Activated CD4-positive, alpha-beta T cell treated with anti-CD3 and anti-CD28 coated beads for 1 hour (primary cell): Measurements from ENCODE around the gene FOXO1.

Source experiments
- DNase-seq: peaks from one replicate; pipeline ENCODE4 v3.0.0-alpha.2; 2020

Gene FOXO1

DNA sequence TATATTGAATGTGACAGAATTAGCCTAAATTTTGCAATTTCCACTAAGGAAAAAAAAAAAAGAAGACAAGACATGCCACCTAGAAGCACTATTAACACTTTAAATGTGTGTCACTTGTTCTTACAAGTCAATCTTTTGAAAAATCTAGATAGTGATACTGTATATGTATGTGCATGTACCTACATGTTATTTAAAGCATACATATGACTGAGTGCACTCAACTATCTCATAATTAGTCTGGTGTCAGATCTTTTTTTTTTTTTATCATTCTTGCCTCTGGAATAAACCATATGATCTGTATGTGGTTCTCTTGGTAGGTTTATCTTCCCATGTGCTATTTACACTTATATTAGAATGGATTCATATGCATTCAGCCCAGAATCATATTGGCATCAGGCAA is 62.3 kb downstream of the FOXO1 start:
- no peak for DNase-seq

DNA sequence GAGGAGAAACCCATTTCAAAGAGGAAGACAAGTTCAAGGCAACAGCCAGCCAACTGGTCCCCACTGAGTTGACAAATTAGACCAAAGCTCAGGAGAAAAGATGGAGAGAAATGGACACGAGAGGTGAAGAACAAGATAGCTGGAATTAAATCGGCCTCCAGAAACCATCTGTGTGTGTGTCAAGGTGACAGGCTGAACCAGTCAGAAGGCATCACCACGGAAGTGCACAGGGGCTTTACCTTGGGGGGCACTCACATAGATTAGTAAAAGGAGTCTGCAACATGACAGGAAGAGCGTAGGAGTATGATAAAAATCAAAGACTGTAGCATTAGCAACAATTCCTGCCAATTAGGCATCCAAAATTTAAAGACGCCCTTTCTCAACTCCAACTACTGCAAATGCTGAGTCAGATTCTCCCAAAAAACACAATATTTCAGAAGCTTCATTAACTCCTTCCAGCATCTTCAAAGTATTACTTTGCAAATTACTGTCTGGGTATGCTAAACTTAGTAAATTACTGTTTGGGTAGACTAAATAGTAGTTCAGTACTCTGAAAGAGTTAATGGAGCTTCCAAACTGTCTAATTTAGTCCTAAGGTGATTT is 66.2 kb downstream of the FOXO1 start:
- no peak for DNase-seq

DNA sequence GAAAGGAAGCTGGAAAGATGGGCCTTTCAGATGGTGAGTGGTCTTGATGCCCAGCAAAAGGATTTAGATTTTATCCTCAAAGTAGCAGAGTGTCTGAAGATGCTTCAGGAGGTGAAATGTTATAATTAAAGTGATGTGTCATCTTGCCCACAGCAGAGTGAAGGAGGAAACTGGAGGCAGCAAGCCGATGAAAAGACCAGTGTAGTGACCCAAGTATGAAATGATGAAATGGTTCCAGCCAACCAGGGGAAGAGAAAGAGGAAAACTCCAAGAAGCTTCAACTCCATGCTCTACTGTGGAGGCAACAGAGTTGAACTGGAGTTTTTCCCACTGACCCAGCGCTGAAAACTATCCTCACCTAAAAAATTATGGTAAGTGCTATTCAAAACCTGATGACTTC is 66.7 kb downstream of the FOXO1 start:
- DNase-seq: no peak

DNA sequence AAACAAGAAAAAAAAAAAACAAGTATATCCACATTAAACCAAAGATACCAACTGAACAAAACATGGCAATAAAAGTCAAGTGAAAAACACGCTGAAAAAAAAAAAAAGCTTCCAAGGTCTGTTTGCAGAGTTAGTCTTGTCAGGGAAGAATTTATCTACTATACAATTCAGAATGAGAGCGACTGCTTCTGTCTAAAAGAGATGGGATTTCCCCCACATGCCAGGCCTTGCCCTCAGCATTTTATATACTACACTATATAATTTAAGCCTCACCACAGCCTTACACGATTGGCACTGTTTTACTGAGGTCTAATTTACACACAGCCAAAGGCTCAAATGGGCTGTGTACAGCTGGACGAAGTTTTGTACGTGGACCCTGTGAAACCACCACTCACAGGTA is 67.3 kb downstream of the FOXO1 start:
- DNase-seq: no peak

GRCh38 chr13:40598569-40598968 is 67.9 kb downstream of the FOXO1 start:
- no peak for DNase-seq

DNA sequence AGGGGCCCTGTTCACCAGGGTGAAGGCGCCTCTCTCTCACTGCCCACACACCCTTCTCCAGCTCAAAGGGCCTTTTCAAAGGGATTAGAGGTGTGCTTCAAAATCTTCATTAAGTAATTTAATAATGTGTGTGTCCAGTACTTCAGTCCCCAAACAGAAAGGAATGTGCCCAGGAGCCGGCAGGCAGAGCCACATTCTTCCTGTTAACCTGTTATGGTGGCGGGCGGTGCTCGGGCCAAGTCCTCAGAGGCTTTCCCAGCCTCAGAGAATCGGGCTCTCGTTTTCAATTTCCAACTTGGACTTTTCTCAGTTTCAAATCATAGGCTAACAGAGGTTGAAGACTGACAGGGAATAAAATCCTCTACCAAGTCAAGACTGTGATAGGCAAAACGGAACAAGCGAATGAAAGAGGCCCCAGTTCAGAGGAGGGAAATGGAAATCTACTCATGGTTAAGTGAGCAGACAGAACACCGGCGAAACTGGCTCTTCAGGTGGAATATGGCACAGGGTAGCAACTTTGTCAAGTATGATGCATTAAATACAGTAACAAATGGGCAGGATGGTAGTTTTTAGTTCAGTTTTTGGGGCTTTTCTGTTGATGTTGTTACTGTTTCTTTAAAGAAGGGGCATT is 68.6 kb downstream of the FOXO1 start:
- DNase-seq: no peak

GRCh38 chr13:40596484-40596883 is 70.0 kb downstream of the FOXO1 start:
- DNase-seq: no peak

DNA sequence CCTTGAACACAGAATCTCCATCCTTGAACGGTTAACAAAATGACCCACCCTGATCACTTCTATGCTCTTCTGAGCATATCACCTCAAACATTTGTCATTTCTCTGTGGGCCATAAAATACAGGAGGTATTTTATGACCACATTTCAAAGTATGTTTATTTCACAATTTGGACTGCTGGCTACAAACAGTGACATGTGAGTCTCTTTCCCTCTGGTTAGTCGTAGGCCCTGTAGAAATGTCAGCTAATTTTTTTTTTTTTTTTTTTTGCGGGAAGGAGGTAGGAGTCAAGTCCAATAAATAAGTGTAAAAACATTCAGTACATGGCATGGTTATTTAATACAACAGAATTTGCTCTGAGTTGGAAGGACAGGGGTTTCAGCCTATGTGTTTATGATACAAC is 70.7 kb downstream of the FOXO1 start:
- DNase-seq: no peak

DNA sequence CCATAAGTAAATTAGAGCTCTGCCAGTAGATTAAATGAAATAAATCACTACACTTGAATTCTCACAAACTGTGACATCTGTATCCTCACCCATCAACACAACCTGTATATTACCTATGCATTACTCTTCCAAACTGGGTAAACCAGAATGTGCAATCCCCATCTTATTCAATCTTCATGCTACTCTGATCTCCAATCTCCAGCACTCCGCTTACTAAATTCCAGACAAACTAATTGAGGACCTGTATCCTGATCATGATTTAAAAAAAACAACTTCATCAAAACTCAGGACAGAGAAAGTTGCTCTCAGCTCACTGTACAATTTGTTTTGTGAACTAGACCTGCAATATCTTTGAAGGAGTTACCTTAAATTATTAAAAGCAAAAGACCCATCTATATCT is 74.4 kb downstream of the FOXO1 start:
- DNase-seq: no peak

- DNase-seq: no peak
Observed at GRCh38 chr13:40591091-40591490, 75.3 kb downstream of the FOXO1 start.

- DNase-seq: no peak
Observed at GRCh38 chr13:40590112-40590862, 76.2 kb downstream of the FOXO1 start.

DNA sequence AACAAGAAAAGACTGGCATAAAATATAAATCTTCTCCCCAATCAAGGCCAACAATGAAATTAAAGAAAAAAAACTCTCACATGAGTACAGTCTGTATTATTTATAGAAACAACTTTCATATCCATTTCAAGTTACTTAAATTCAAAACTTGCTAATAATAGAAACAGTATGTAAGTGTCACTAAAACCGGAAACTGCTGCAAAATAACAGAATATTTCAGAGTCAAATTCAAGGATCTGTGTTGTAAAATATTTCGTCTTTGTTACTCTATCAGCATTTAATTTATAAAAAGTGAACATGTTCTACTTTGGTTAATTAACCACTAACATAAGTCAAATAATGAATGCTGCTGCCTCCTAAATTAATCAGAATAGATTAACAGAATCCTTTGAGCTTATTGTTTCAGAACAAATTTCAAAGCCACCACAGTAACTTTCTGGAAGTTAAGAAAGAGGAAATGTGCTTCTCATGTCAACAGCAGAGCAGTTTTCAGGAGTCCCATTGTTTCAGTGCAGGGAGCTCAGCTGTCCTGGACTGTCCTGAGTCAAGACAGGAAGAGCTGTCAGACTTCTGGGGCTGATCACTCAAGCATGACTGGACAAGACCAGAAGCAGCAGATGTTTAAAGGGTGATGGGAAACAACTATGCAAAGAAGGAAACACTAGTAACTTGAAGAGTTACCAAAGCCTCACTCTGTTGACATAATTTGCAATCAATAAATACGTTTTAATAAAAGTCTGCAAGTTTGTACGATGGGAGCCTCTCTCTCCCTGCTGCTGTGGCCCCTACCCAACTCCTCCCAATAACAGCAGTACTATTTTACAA is 76.9 kb downstream of the FOXO1 start:
- DNase-seq: no peak

DNA sequence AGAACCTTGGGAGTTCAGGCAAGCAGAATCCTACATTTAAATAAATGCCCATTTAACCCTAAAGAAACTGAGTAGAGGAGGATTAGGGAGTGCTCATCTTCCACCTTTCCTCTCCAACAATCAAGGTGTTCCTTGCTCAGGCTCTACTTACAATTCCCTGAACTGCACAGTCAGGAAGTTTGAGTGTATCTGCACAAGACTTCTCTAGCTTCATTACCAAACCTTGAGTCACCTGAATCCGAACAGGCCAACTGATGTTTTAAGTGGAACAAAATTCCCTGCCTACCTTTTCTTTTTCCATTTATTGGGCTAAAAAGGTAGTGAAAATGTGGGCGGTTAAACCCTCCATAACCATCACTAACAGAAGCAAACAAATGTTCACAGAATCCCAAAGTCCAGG is 78.3 kb downstream of the FOXO1 start:
- DNase-seq: no peak

GRCh38 chr13:40586886-40587565 is 79.4 kb downstream of the FOXO1 start:
- no peak for DNase-seq

DNA sequence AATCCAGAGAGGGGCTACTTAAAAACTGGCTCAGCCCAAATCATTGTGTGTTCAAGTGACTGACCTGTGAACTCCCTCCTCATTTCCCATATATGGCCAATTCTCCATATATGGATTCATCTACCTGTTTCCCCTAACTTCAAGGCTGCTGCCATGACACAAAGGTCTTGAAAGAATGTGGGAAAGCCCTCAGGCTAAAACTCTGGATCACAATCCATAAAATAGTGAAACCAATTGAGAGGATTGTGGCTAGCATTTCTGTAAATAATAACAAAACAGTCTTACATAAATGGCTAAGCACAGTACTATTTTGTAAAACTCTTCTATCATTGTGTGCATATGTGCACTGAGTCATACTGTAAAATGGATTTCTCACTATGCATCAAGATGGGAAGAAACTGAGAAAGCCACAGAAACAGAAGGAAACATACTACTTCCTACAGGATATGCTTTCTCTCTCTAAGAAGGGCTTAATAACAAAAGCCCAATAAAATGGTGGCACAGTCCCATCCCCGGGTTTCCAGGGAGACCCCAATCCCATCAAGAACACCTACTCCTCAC is 80.5 kb downstream of the FOXO1 start:
- DNase-seq: no peak

- no peak for DNase-seq
Observed at GRCh38 chr13:40583738-40584137, 82.7 kb downstream of the FOXO1 start.

DNA sequence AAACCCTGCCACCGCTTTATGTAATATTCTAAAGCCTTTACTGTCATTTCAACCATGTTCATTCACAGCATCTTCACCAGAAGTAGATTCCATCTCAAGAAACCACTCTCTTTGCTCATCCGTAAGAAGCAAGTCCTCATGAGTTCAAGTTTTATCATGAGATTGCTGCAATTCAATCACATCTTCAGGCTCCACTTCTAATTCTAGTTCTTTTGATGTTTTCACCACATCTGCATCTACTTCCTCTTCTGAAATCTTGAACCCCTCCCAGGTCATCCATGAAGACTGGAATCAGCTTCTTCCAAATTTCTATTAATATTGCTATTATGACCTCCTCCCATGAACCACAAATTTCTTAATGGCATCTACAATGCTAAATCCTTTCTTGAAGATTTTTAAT is 83.9 kb downstream of the FOXO1 start:
- no peak for DNase-seq

GRCh38 chr13:40581277-40581579 is 85.2 kb downstream of the FOXO1 start:
- no peak for DNase-seq

DNA sequence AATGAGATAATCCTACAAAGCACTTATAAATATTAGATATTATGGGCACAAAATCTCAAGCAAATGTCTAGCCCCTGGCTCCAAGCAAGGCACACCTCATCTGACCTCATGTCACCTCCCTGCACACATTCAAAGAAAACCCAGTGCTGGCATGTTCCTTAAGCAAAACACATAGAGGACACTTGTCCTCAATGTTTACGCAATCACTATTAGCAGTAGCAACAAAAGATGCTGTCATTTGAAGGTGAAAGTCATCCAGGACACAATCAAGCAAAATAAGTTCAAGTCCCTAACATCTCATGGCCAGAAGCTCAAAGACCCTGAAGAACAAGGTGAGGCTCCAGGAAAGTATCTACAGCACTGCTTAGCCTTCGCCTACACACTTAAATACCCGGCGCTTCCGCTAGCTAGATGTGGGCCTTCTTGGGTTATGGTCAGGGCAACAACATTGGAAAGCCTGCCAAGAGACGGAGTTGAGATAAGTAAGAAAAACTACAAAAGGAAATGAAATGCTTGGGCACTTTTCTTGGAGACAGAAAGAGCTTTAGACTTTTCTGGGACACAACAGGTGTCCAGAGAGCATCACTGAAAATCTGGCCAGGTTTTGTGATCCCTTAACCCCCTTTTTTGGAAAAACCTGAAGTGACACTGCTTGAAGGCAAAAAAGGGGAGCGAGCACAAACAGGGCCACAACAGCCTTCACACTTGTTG is 85.7 kb downstream of the FOXO1 start:
- DNase-seq: no peak

GRCh38 chr13:40579535-40579934 is 86.9 kb downstream of the FOXO1 start:
- no peak for DNase-seq

DNA sequence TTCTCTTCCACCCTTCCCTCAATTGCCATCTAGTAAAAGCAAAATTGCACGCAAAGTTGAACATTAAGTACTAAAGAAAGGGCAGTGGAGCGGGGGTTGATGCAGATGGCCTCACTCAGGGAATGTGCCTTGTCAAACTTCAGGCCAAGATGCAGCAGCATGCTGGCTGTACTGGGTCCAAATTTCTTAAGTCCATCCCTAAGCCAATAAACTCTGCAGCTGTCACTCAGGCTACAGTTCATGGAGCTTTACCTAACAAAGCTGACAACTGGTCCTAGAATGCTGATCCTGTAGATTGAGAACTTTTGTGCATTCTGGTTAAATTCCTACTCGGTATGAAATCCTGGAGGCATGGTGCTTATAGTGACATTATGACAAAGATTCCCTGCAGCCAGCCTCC is 88.4 kb downstream of the FOXO1 start:
- DNase-seq: no peak

DNA sequence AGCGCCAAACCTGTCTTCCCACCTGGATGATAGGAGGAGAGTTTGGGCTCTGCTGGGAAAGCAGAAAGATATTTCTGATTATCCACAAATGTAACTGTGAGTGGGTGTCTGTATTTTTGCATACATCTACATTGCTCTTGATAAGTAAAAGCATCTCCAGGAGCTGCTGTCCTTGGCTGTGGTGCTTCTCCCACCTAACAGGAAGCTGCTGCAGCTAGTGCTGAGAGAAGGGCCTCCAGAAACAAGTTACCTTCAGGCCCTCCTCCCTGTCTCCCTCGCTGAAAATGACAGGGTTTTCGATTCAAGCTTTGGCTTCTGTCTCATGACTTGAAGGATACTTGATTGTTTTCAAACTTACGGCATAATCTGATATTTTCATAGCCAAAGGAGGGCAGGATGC is 90.1 kb downstream of the FOXO1 start:
- no peak for DNase-seq
